Measurements from ENCODE around the gene CDX2. TPM values are rescaled to one million over a fixed set of nuclear protein-coding genes. Genes with fewer than 3 reads are reported as not detected.

Gene CDX2
- total RNA-seq, 1 donor from 2014 or later = not detected

GRCh38 chr13:27973961-27974662 is 5.0 kb upstream of the CDX2 start:
- no peak overlapping the region for H3K4me3 ChIP-seq (ENCODE audit: low read depth, low read length)
- TF ChIP-seq, protein P1, sequence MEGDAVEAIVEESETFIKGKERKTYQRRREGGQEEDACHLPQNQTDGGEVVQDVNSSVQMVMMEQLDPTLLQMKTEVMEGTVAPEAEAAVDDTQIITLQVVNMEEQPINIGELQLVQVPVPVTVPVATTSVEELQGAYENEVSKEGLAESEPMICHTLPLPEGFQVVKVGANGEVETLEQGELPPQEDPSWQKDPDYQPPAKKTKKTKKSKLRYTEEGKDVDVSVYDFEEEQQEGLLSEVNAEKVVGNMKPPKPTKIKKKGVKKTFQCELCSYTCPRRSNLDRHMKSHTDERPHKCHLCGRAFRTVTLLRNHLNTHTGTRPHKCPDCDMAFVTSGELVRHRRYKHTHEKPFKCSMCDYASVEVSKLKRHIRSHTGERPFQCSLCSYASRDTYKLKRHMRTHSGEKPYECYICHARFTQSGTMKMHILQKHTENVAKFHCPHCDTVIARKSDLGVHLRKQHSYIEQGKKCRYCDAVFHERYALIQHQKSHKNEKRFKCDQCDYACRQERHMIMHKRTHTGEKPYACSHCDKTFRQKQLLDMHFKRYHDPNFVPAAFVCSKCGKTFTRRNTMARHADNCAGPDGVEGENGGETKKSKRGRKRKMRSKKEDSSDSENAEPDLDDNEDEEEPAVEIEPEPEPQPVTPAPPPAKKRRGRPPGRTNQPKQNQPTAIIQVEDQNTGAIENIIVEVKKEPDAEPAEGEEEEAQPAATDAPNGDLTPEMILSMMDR (conservative IDR thresholded peaks at IDR 0.05; ENCODE audit: low read depth, low read length) = no peak
- no peak for DNase-seq (ENCODE audit: low read depth)

DNA sequence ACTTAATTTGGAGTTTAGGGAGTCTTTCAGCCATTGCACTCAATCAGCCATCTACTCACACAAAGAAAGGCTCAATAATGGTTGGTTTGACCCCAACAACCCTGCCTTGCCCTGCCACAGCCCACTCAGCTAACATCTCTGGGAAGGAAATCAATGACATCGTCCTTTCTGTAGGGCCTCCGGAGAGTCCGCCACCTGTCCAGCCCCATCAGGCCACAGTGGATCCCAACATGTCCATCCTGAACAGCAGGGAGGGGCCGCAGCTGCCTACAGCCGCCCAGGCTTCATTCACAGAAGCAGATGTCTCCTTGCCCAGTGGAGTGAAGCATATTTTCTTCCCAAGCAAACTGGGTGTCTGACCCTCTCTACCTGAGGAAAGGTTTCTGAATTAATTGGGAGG is 4.2 kb upstream of the CDX2 start:
- TF ChIP-seq, protein P1 (conservative IDR thresholded peaks at IDR 0.05; ENCODE audit: low read depth, low read length) = no peak
- no peak overlapping the region for H3K4me3 ChIP-seq (ENCODE audit: low read depth, low read length)
- DNase-seq (ENCODE audit: low read depth) = no peak

GRCh38 chr13:27972478-27972820 is 3.3 kb upstream of the CDX2 start:
- H3K4me3 ChIP-seq (ENCODE audit: low read depth, low read length) = no peak overlapping the region
- DNase-seq (ENCODE audit: low read depth) = no peak
- TF ChIP-seq, protein P1 (conservative IDR thresholded peaks at IDR 0.05; ENCODE audit: low read depth, low read length) = no peak

GRCh38 chr13:27971776-27972477 is 2.8 kb upstream of the CDX2 start:
- H3K4me3 ChIP-seq (ENCODE audit: low read depth, low read length) = no peak overlapping the region
- TF ChIP-seq, protein P1 (conservative IDR thresholded peaks at IDR 0.05; ENCODE audit: low read depth, low read length) = no peak
- no peak for DNase-seq (ENCODE audit: low read depth)

- TF ChIP-seq, protein P1 (conservative IDR thresholded peaks at IDR 0.05; ENCODE audit: low read depth, low read length) = no peak
- DNase-seq (ENCODE audit: low read depth) = no peak
- H3K4me3 ChIP-seq (ENCODE audit: low read depth, low read length) = no peak overlapping the region
These were observed 2.1 kb upstream of the CDX2 start for GRCh38 chr13:27971236-27971645.

GRCh38 chr13:27970382-27971235 is 1.5 kb upstream of the CDX2 start:
- no peak overlapping the region for H3K4me3 ChIP-seq (ENCODE audit: low read depth, low read length)
- TF ChIP-seq, protein P1 (conservative IDR thresholded peaks at IDR 0.05; ENCODE audit: low read depth, low read length) = no peak
- no peak for DNase-seq (ENCODE audit: low read depth)

Measured in epithelial cell of proximal tubule (primary cell).